ENCODE data around the gene OR10H2. TPM values are rescaled to one million over a fixed set of nuclear protein-coding genes. Genes with fewer than 3 reads are reported as not detected.

The OR10H2 gene
- total RNA-seq, 4 donors from 2014 or later, result 0.64 TPM; not detected in 3

DNA sequence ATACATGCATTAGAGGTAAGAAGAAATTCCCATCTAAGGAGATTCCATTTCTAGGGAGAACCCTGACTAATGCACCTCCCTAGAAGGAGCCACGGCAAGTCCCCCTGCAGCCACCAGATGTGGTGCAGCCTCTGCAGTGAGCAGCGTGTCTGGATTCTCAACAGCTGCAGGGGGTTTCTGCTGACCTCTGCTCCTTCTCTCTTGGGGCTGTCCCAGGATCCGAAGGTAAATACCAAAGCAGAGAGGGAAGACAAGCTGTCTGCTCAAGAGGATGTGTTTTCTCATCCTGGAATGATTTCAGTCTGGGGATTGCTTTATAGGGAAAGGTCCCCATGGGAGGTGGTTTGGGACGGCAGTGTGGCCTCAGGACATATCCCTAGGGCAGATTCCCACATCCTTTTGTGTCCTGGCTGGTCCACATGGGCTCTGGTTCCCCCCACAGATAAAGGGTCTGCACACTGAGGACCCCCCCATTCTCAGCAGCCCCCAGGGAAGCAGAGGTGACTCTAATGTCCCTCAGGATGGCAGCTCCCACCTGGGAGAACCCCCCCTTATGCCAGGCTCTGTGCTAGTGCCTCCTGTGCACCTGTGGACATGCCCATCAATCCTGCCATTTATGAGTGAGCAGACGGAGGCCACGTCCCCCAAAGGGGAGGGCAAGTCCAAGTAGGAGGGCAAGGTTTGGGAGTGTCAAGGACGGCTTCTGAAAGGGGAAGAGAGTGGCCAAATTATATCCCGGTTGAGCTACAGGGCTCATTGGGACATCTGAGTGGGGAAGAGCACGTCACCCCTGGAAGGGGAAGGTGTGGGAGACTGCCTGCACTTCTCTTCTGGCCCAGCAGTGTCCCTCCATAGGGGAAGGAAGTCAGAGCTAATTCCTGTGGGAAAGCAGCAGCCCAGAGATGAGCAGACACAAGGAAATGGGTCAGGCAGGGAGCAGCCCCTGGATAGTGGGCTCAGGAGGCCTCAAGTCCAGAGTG lies 49.5 kb downstream of the OR10H2 start:
- 59% methylated on average over 9 of the region's 9 CpGs; no CpG with 5 or more reads in 1 of the 2 donors for WGBS, 2 donors (ENCODE audit: low coverage in 1 of 2)
- no peak for TF ChIP-seq POLR2A (IDR thresholded peaks at IDR 0.05)
- TF ChIP-seq, protein P1, sequence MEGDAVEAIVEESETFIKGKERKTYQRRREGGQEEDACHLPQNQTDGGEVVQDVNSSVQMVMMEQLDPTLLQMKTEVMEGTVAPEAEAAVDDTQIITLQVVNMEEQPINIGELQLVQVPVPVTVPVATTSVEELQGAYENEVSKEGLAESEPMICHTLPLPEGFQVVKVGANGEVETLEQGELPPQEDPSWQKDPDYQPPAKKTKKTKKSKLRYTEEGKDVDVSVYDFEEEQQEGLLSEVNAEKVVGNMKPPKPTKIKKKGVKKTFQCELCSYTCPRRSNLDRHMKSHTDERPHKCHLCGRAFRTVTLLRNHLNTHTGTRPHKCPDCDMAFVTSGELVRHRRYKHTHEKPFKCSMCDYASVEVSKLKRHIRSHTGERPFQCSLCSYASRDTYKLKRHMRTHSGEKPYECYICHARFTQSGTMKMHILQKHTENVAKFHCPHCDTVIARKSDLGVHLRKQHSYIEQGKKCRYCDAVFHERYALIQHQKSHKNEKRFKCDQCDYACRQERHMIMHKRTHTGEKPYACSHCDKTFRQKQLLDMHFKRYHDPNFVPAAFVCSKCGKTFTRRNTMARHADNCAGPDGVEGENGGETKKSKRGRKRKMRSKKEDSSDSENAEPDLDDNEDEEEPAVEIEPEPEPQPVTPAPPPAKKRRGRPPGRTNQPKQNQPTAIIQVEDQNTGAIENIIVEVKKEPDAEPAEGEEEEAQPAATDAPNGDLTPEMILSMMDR (IDR thresholded peaks at IDR 0.05), result no peak
- TF ChIP-seq POLR2AphosphoS5 (IDR thresholded peaks at IDR 0.05), result no peak
- no peak for TF ChIP-seq EP300 (IDR thresholded peaks at IDR 0.05; ENCODE audit: low read depth)
- Histone ChIP-seq H3K4me3 (no peak overlapping the region), H3K27me3 (no peaks in the 10 kb centered on the region), H3K27ac (no peak overlapping the region), H3K4me1 (peaks cover 7 to 12% (median 11%) of the 10 kb centered on the region in 4 donors), H3K9me3 (no peaks in the 10 kb centered on the region), H3K36me3 (no peaks in the 10 kb centered on the region)
- in situ Hi-C loops (cut with MboI; ENCODE audit: low pct_ligation_motif_present in 1 of 4, low pct_unique_long_range_greater_than_20kb in 1 of 4, low sequenced_read_pairs in 3 of 4), result loop anchor here (5.0 kb wide), 2 partner anchors 100 to 105 kb away; partner anchors contain the start of gene CYP4F12 (in 1 of the 4)
- DNase-seq, result no peak
- intact Hi-C loops (cut with DNase I; ENCODE audit: low total_unique reads), result no loop called here

Other genes with a start within 250 kb of the OR10H2 start
- not detected for gene PGLYRP2, start 248.5 kb upstream of the OR10H2 start, total RNA-seq
- not detected for gene CYP4F22, start 219.5 kb upstream of the OR10H2 start, total RNA-seq
- gene CYP4F8, start 112.8 kb upstream of the OR10H2 start, total RNA-seq, result not detected
- gene CYP4F3, start 87.1 kb upstream of the OR10H2 start, total RNA-seq, result 10 to 100 TPM; 12.4 to 22.7 (median 16.2) TPM
- gene CYP4F12, start 54.9 kb upstream of the OR10H2 start, total RNA-seq, result 100 to 1,000 TPM; 229 to 406 (median 273) TPM
- gene OR10H3, start 10.0 kb downstream of the OR10H2 start, total RNA-seq, result not detected
- gene OR10H5, start 59.6 kb downstream of the OR10H2 start, total RNA-seq, result not detected
- not detected for gene OR10H1, start 87.6 kb downstream of the OR10H2 start, total RNA-seq
- gene CYP4F2, start 170.1 kb downstream of the OR10H2 start, total RNA-seq, result 100 to 1,000 TPM in 1 of 4 donors, 10 to 100 TPM in 3; 24.2 to 166 (median 32.7) TPM
- 10 to 100 TPM in 2 of 4 donors, 1 to 10 TPM in 1, not detected in 1; 7.5 to 17.6 (median 10.5) TPM for gene CYP4F11, start 206.5 kb downstream of the OR10H2 start, total RNA-seq
- gene OR10H4, start 221.0 kb downstream of the OR10H2 start, total RNA-seq, result not detected